Activated naive CD8-positive, alpha-beta T cell treated with anti-CD3 and anti-CD28 coated beads, Interleukin-2, amount 10 ng/mL, durations not matched to agents 7 days and 5 days (primary cell): Measurements from ENCODE around the gene FABP6. TPM values are rescaled to one million over a fixed set of nuclear protein-coding genes. Genes with fewer than 3 reads are reported as not detected.
"Not testable (repeated sequence)": the region's sequence is repeated elsewhere in the genome, so short reads cannot be mapped to it uniquely, and the experiment has no call there.

Experiments used
- ATAC-seq: fragments of 150-1000 bp; cut with Tn5 transposase; one replicate; pipeline ENCODE4 v1.10.0; 2021; ENCODE audit warnings: low read depth, moderate library complexity
- POLR2A ChIA-PET: fragments of 350-600 bp; sonication (Branson Sonifier 250); formaldehyde crosslinking; loops from one replicate; lab custom pipeline; 2021; ENCODE audit warnings: antibody characterized with exemption; lab: Charles Lee
- DNase-seq: peaks from one replicate; pipeline ENCODE4 v3.0.0; 2021
- H3K27ac Mint-ChIP-seq: one replicate; pipeline ENCODE4 v1.8.0; 2022; ENCODE audit warnings: mild to moderate bottlenecking, mixed read lengths
- H3K27me3 Mint-ChIP-seq: one replicate; pipeline ENCODE4 v1.8.0; 2022; ENCODE audit warnings: mild to moderate bottlenecking, moderate library complexity, mixed read lengths
- H3K36me3 Mint-ChIP-seq: one replicate; pipeline ENCODE4 v1.8.0; 2021; ENCODE audit warnings: mild to moderate bottlenecking, mixed read lengths
- H3K4me1 Mint-ChIP-seq: one replicate; pipeline ENCODE4 v1.8.0; 2021; ENCODE audit warnings: mixed read lengths
- H3K4me3 Mint-ChIP-seq: one replicate; pipeline ENCODE4 v1.8.0; 2022; ENCODE audit warnings: mild to moderate bottlenecking, moderate library complexity, mixed read lengths
- H3K9me3 Mint-ChIP-seq: one replicate; pipeline ENCODE4 v1.8.0; 2021; ENCODE audit warnings: mixed read lengths
- total RNA-seq, 2 experiments: library from RNA; stranded (reverse); gene quantifications; one replicate each; pipeline ENCODE4 v1.2.3, GENCODE V29; 2021

FABP6 gene, protein sequence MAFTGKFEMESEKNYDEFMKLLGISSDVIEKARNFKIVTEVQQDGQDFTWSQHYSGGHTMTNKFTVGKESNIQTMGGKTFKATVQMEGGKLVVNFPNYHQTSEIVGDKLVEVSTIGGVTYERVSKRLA
- total RNA-seq = not detected

DNA sequence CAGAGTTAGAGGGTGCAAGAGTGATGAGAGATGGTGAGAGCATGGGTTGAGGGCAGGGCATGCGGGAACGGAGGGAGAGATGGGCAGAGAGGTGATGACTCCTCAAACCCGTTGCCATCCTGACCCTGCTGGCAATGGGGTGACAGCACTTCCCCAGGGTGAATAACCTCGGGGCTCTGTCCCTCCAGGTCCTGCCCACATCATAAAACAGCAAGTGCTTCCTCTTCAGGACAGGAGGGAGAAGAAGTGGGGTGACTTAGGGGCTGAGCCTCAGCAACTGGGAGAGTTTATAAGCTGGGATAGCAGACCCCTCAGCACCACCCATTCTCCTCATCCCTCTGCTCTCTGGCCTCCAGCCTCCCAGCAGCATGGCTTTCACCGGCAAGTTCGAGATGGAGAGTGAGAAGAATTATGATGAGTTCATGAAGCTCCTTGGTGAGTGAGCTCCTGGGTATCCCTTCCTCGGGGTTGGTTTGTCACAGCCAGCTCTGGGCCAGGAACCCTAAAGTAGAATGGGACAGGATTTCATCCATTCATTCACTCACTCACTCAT lies at the start of gene FABP6:
Gene FABP6, plus strand, starts transcription at position 317 of the 553 bp plus-strand sequence. Its CDS starts 52 bp downstream, at position 369.
- DNase-seq (no peak), ATAC-seq (no peak)
- H3K4me3 Mint-ChIP-seq = no peak within 1 kb of the TSS
- POLR2A ChIA-PET = no interaction called here
- H3K36me3 Mint-ChIP-seq = no peaks in the 10 kb centered on the region
- H3K27ac Mint-ChIP-seq = no peak within 1 kb of the TSS
- H3K9me3 Mint-ChIP-seq = no peaks in the 10 kb centered on the region
- peaks cover 2% of the 10 kb centered on the region for H3K27me3 Mint-ChIP-seq
- H3K4me1 Mint-ChIP-seq = no peaks in the 10 kb centered on the region

DNA sequence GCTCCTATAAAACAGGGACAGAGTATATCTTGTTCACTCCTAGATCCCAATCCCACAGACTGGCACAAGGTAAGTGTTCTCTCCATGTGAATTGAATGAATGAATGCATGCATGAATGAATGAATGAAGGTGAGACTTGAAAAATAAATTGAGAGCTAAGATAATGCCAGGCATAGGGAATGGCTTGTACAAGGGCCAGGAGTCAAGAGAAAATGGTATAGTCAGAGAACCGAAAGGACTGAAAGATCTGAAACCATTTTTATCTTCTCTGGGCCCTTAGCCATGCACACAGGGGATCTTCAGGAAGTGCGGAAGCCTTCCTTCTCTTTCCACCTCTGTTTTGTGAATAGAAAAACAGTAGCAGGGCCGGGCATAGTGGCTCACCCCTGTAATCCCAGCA lies 48.4 kb upstream of the FABP6 start:
- DNase-seq (no peak), ATAC-seq (no peak)
- H3K4me3 Mint-ChIP-seq = no peak overlapping the region
- POLR2A ChIA-PET = no interaction called here
- H3K36me3 Mint-ChIP-seq = no peaks in the 10 kb centered on the region
- no peaks in the 10 kb centered on the region for H3K9me3 Mint-ChIP-seq
- H3K27ac Mint-ChIP-seq = no peak overlapping the region
- H3K27me3 Mint-ChIP-seq = peaks cover 5% of the 10 kb centered on the region
- H3K4me1 Mint-ChIP-seq = no peaks in the 10 kb centered on the region

DNA sequence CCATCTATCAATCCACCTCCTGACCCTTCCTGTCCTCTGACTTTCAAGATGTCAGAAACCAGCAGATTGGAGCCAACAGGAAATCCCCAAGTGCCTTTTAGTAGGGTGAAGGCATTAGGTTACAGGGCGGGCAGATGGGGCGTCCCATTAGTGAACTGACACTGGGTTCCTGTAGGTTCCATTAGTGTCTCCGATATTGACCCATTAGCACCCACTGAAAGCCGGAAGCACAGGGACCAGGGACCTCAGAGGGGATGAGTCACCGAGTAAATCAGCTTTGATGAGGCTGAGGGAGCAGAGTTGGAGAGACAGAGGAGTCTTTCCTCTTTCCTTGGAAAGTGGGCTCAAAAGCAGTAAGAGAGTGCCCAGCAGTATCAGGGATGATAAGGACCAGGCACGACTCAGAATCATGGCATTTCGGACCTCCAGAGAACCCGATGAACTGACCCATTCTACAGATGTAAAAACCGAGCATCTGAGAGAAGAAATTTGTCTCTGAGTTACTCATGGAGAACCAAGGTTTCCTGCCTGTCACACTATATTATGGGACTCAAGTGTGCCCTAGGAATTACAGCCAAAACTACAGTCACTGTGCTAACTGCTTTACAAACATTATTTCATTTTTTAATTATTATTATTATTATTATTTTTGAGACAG lies 47.2 kb upstream of the FABP6 start:
- no peak overlapping the region for H3K4me3 Mint-ChIP-seq
- POLR2A ChIA-PET = no interaction called here
- H3K27me3 Mint-ChIP-seq = peaks cover 5% of the 10 kb centered on the region
- peaks cover under 1% of the 10 kb centered on the region for H3K36me3 Mint-ChIP-seq
- no peaks in the 10 kb centered on the region for H3K4me1 Mint-ChIP-seq
- no peak overlapping the region for H3K27ac Mint-ChIP-seq
- no peak for ATAC-seq
- DNase-seq = no peak
- H3K9me3 Mint-ChIP-seq = no peaks in the 10 kb centered on the region

DNA sequence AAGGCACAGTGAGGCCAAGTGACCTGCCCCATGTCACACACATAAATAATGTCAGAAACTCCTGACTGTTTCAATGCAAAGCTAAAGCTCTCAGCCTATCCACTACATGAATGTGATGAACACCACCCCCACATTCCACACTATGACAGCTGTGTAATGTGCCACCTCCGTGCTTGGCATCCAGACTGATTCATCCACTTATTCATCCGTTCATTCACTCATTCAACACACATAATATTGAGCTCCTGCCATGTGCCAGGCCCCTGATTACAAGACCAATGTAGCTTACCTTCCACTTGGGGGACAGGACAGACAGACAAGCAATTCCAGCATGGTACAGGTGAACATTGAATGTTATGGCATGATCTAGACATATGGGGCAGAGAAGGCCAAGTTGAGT lies 46.2 kb upstream of the FABP6 start:
- H3K27ac Mint-ChIP-seq = no peak overlapping the region
- H3K4me3 Mint-ChIP-seq = no peak overlapping the region
- H3K4me1 Mint-ChIP-seq = no peaks in the 10 kb centered on the region
- H3K36me3 Mint-ChIP-seq = peaks cover 2% of the 10 kb centered on the region
- DNase-seq (no peak), ATAC-seq (no peak)
- H3K27me3 Mint-ChIP-seq = peaks cover 4% of the 10 kb centered on the region
- no peaks in the 10 kb centered on the region for H3K9me3 Mint-ChIP-seq
- POLR2A ChIA-PET = no interaction called here

DNA sequence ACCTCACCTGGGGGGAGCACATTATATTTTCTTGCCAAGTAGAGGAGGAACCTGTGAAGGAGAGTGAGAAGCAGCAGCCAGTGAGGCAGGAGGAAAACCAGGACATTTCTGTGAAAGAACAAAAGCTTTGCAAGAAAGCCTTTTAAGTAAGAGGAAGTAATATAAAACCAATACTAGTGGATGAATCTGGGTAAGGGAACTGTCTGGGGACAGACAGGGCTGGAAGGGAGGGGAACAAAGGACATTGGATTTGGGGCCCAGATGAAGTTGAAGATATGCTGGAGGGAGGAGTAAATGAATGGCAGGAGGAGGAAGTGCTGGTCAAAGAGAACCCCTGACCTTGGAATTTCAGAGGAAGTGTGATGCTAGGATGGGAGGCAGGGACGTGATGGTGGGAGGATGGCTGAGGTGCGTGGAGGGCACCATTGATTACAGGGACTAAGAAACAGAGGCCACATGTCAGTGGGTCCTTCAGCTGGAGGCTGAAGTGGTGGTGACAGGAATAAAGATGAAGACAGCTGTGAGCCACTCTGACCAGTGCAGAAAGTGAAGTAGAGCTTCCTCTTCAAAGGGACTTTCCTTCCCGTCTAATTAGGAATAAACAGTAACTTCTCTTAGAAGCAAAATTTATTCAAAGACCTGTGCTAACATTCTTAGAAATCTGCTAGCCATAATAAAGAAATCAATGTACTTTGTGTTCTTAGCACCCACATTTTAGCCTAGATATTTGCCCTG lies 43.5 kb upstream of the FABP6 start:
- no peak for DNase-seq
- Mint-ChIP-seq H3K4me1 (no peaks in the 10 kb centered on the region), H3K9me3 (no peaks in the 10 kb centered on the region), H3K4me3 (no peak overlapping the region), H3K27ac (no peak overlapping the region), H3K36me3 (peaks cover 2% of the 10 kb centered on the region), H3K27me3 (peaks cover 6% of the 10 kb centered on the region)
- no peak for ATAC-seq
- POLR2A ChIA-PET = no interaction called here

DNA sequence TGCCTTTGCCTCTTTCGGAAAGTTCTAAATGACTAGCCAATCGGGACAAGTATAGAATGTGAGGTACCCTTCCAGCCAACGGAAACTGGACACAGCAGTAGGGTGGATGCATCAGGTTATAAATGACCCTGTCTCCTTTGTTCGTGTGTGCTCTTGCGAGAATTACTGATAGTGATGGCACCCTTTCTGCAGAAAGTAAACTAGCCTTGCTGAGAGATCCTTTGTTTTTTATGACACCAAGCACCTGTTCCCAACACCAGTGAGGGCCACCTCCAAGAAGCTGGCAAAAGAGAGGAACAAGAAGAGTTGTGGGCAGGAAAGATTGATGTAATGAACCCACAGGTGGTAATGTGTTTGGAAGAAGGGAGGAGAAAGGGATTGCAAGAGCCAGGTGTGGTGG lies 42.8 kb upstream of the FABP6 start:
- POLR2A ChIA-PET = no interaction called here
- Mint-ChIP-seq H3K27me3 (peaks cover 6% of the 10 kb centered on the region), H3K4me1 (no peaks in the 10 kb centered on the region), H3K4me3 (no peak overlapping the region), H3K36me3 (peaks cover 2% of the 10 kb centered on the region), H3K27ac (no peak overlapping the region), H3K9me3 (no peaks in the 10 kb centered on the region)
- no peak for ATAC-seq
- no peak for DNase-seq

DNA sequence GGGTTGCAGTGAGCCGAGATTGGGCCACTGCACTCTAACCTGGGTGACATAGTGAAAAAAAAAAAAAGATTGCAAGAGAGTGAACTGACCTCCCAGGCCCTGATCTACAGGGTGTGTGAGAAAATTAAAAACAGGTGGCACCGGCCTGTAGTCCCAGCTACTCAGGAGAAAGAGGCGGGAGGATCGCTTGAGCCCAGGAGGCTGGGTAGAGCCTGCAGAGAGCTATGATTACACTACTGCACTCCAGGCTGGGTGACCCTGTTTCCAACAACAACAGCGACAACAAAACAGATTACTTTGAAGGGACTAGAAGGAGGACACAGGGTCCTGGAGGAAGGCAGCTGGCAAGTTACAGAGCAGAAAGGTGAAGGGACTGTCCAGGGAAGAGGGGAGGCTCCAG lies 42.2 kb upstream of the FABP6 start:
- Mint-ChIP-seq H3K27me3 (peaks cover 6% of the 10 kb centered on the region), H3K4me3 (peak overlapping the region; percentile 15), H3K9me3 (no peaks in the 10 kb centered on the region), H3K36me3 (peaks cover 2% of the 10 kb centered on the region), H3K27ac (no peak overlapping the region), H3K4me1 (no peaks in the 10 kb centered on the region)
- POLR2A ChIA-PET = no interaction called here
- DNase-seq (no peak), ATAC-seq (no peak)

DNA sequence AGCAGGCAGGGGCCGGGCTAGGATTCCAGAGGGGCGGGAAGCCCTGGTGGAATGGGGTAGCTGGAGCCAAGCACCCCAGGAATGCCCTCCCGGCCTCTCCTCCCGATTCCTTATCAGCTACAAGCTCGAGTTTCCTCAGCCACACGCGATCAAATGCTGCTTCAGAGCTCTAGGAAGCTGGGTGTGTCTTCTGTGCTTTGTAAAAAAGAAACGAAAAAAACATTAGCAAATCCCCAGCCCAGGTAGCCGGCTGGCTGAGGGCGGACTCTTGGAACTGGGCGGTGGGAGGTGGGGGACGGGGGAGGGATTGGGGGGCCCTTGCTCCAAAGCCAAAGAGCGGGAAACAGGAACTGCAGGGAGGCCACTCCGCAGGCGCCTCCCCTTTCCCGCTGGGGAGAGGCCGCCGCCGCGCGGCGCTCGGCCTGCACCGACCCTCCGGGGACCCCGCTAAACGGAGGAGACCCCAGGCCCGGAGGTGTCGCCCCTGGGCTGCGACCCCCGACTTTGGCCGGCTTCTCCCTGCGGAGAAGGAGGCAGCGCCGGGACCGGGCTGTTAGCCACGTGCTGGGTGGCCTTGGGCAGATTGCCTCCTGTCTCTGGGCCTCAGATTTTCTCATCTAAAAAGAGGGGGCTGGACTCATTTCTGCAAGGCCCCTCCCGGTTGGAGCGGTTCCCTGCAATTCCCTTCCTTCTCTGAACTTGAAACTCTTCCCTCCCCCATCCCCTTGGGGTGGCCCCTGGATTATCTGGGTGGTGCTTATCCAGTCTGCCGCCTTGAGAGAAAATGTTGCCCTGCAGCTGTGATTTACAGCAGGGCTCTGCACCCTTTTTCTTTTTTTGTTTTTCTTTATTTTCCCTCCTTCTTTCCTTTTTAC lies 40.9 kb upstream of the FABP6 start:
- peak overlapping the region; percentile 62 for H3K4me3 Mint-ChIP-seq
- peaks cover 2% of the 10 kb centered on the region for H3K4me1 Mint-ChIP-seq
- H3K36me3 Mint-ChIP-seq = peaks cover 2% of the 10 kb centered on the region
- DNase-seq = peak; percentile 40
- peak overlapping the region; percentile 3 for H3K27ac Mint-ChIP-seq
- H3K9me3 Mint-ChIP-seq = no peaks in the 10 kb centered on the region
- POLR2A ChIA-PET = no interaction called here
- peaks cover 6% of the 10 kb centered on the region for H3K27me3 Mint-ChIP-seq
- ATAC-seq = peak; percentile 39

DNA sequence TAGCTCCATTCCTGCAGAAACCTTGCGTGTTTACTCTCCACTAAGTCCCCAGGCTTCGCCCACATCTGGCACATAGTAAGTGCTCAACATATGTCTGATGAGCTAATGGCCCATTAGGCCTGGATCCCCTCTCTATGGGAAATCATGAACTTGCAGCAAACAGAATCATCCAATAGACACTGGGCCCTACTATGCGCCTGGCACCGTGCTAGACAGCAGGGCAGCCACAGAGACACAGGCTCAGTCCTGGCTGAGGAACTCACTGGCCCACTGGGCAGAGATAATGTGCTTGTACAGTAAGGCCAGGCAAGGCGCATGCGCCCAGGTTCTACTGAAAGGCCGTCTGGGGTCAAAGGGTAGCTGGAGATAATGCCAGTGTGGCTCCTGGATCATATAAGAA lies 36.9 kb upstream of the FABP6 start:
- Mint-ChIP-seq H3K36me3 (no peaks in the 10 kb centered on the region), H3K9me3 (no peaks in the 10 kb centered on the region), H3K27me3 (peaks cover 3% of the 10 kb centered on the region), H3K27ac (no peak overlapping the region), H3K4me3 (no peak overlapping the region), H3K4me1 (peaks cover 2% of the 10 kb centered on the region)
- DNase-seq (no peak), ATAC-seq (no peak)
- POLR2A ChIA-PET = no interaction called here

DNA sequence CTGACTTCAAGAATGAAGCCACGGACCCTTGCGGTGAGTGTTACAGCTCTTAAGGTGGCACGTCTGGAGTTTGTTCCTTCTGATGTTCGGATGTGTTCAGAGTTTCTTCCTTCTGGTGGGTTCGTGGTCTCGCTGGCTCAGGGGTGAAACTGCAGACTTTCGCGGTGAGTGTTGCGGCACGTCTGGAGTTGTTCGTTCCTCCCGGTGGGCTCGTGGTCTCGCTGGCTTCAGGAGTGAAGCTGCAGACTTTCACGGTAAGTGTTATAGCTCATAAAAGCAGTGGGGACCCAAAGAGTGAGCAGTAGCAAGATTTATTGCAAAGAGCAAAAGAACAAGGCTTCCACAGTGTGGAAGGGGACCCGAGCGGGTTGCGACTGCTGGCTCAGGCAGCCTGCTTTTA lies 36.2 kb upstream of the FABP6 start:
- H3K4me1 Mint-ChIP-seq, ATAC-seq, DNase-seq, H3K4me3 Mint-ChIP-seq, H3K9me3 Mint-ChIP-seq, H3K27ac Mint-ChIP-seq, POLR2A ChIA-PET, H3K36me3 Mint-ChIP-seq, H3K27me3 Mint-ChIP-seq: not testable (repeated sequence)

DNA sequence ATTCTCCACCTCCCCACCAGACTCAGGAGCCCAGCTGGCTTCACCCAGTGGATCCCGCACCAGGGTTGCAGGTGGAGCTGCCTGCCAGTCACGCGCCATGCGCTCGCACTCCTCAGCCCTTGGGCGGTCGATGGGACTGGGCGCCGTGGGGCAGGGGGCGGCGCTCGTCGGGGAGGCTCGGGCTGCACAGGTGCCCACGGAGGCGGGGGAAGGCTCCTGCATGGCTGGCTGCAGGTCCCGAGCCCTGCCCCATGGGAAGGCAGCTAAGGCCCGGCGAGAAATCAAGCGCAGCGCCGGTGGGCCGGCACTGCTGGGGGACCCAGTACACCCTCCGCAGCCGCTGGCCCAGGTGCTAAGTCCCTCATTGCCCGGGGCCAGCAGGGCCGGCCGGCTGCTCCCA lies 35.5 kb upstream of the FABP6 start:
- DNase-seq, H3K4me3 Mint-ChIP-seq, H3K27ac Mint-ChIP-seq, ATAC-seq, H3K36me3 Mint-ChIP-seq, H3K4me1 Mint-ChIP-seq, POLR2A ChIA-PET, H3K9me3 Mint-ChIP-seq: not testable (repeated sequence)
- H3K27me3 Mint-ChIP-seq = peaks cover 11% of the 10 kb centered on the region

DNA sequence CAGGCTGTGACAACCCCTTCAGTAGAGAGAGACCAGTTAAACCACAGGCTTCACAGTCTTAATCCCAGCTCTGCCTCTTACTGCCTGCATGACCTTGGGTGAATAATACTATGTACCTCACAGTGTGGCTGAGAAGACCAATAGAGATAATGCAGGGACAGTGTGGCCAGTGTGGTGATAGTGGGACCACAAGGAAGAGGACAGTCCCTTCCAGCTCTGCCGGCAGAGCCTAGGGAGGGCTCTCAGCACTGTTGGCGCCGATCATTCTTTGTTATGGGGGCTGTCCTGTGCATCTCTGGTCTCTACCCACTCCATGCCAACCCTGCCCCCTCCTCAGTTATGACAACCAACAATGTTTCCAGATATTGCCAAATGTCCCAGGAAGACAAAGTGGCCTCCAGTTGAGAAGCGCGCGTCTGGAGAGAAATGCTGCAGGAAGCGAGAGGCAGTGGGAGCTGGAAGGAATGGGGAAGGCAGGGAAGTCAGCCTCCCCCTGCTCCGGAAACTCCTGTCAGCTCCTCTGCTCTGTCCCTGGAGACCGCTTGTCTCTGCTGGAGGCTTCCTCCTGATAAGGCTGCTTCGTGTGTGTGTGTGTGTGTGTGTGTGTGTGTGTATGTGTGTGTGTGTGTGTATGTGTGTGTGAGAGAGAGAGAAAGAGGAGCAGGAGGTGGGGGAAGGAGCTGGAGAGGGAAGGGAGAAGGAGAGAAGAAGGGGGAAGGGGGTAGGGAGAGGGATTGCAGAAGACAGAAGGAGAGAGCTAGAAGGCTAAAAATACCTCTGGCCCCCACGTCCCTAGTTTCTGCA lies 31.8 kb upstream of the FABP6 start:
- Mint-ChIP-seq H3K4me3 (no peak overlapping the region), H3K9me3 (no peaks in the 10 kb centered on the region), H3K27me3 (peaks cover 9% of the 10 kb centered on the region), H3K27ac (no peak overlapping the region), H3K4me1 (peaks cover 2% of the 10 kb centered on the region), H3K36me3 (no peaks in the 10 kb centered on the region)
- ATAC-seq (no peak), DNase-seq (no peak)
- POLR2A ChIA-PET = no interaction called here
